Hepatocyte (in vitro differentiated cells): ENCODE measurements around the gene COBL. TPM values are rescaled to one million over a fixed set of nuclear protein-coding genes. Genes with fewer than 3 reads are reported as not detected.

Experiments
- DNase-seq: peaks from one replicate; pipeline ENCODE4 v3.0.0-alpha.2; 2016; ENCODE audit warnings: low spot score
- H2AFZ ChIP-seq: fragments of 200-600 bp; sonication (generic); 2 replicates; pipeline ENCODE4 v1.6.0; 2016; ENCODE audit warnings: antibody characterized with exemption, mild to moderate bottlenecking
- H3K27ac ChIP-seq: fragments of 200-600 bp; sonication (generic); 2 replicates; pipeline ENCODE4 v1.5.1; 2016; ENCODE audit warnings: mild to moderate bottlenecking
- H3K27me3 ChIP-seq: fragments of 200-600 bp; sonication (generic); 2 replicates; pipeline ENCODE4 v1.6.1; 2016
- H3K36me3 ChIP-seq: fragments of 200-600 bp; sonication (generic); replicated peaks from 2 replicates; pipeline ENCODE4 v1.5.1; 2016; ENCODE audit warnings: low read depth; ENCODE audit not compliant: insufficient read depth
- H3K4me1 ChIP-seq: fragments of 200-600 bp; sonication (generic); 2 replicates; pipeline ENCODE4 v1.5.1; 2016; ENCODE audit warnings: mild to moderate bottlenecking, moderate library complexity; ENCODE audit not compliant: insufficient read depth
- H3K4me2 ChIP-seq: fragments of 200-600 bp; sonication (generic); 2 replicates; pipeline ENCODE4 v1.6.0; 2016
- H3K4me3 ChIP-seq: fragments of 200-600 bp; sonication (generic); 2 replicates; pipeline ENCODE4 v1.5.1; 2016; ENCODE audit warnings: mild to moderate bottlenecking
- H3K79me2 ChIP-seq: fragments of 200-600 bp; sonication (generic); 2 replicates; pipeline ENCODE4 v1.6.0; 2017; ENCODE audit warnings: mild to moderate bottlenecking
- H3K9me2 ChIP-seq: fragments of 200-600 bp; sonication (generic); replicated peaks from 2 replicates; pipeline ENCODE4 v1.6.0; 2017; ENCODE audit warnings: mild to moderate bottlenecking; ENCODE audit not compliant: insufficient read depth
- H3K9me3 ChIP-seq: fragments of 200-600 bp; sonication (generic); 2 replicates; pipeline ENCODE4 v1.5.1; 2016; ENCODE audit warnings: low read depth, mild to moderate bottlenecking
- H4K20me1 ChIP-seq: fragments of 200-600 bp; sonication (generic); 2 replicates; pipeline ENCODE4 v1.6.0; 2016; ENCODE audit warnings: mild to moderate bottlenecking; ENCODE audit not compliant: insufficient read depth, poor library complexity, severe bottlenecking
- CTCF ChIP-seq: fragments of 200-600 bp; sonication (generic); IDR thresholded peaks from 2 replicates; pipeline ENCODE4 v1.5.1; 2016; ENCODE audit warnings: antibody characterized with exemption, mild to moderate bottlenecking; ENCODE audit not compliant: poor library complexity
- EZH2 ChIP-seq: fragments of 200-600 bp; sonication (generic); IDR thresholded peaks from 2 replicates; pipeline ENCODE4 v1.6.1; 2016; ENCODE audit warnings: antibody characterized with exemption, mild to moderate bottlenecking, borderline replicate concordance
- EZH2phosphoT487 ChIP-seq: fragments of 200-600 bp; sonication (generic); IDR thresholded peaks from one replicate; pipeline ENCODE4 v1.6.1; 2018; ENCODE audit warnings: antibody characterized with exemption, mild to moderate bottlenecking, low read depth, moderate library complexity; ENCODE audit not compliant: unreplicated experiment, severe bottlenecking
- WGBS: methylation state at CpG from one replicate; pipeline ENCODE4 v1.1.6; 2016; ENCODE audit warnings: low lambda C conversion rate; ENCODE audit errors: missing lambda C conversion rate; 5-methylcytosine and 5-hydroxymethylcytosine counted together
- polyA plus RNA-seq: library from polyadenylated mRNA; unstranded; fragments of >200 nt; fragmentation: Nextera tagmentation; extraction: Ambion mirVana; gene quantifications from 2 replicates; pipeline ENCODE4 v1.2.1, GENCODE V29; 2016
- total RNA-seq: library from RNA; depleted of rRNA; stranded (reverse); fragments of >200 nt; gene quantifications from 2 replicates; pipeline ENCODE4 v1.2.3, GENCODE V29; 2014

Gene COBL
- total and polyA plus RNA-seq, 2 experiments from 2014 or later: 7.8 to 20.5 TPM

- Histone ChIP-seq H3K4me1 (peaks cover 7% of the 10 kb centered on the region), H3K9me2 (no peaks in the 10 kb centered on the region), H3K36me3 (no peaks in the 10 kb centered on the region), H3K9me3 (no peaks in the 10 kb centered on the region), H3K27me3 (no peaks in the 10 kb centered on the region), H4K20me1 (no peaks in the 10 kb centered on the region), H3K4me2 (no peak overlapping the region), H3K4me3 (no peak overlapping the region), H3K27ac (no peak overlapping the region), H3K79me2 (no peaks in the 10 kb centered on the region), H2AFZ (no peak overlapping the region)
- DNase-seq: no peak
- TF ChIP-seq EZH2 (no peak), EZH2phosphoT487 (no peak), CTCF (no peak)
- WGBS: 94% methylated on average over 6 of the region's 6 CpGs
These were observed 293.8 kb downstream of the COBL start for GRCh38 chr7:51022821-51023220.

- Histone ChIP-seq H3K4me2 (no peak overlapping the region), H3K79me2 (no peaks in the 10 kb centered on the region), H3K4me3 (no peak overlapping the region), H3K36me3 (no peaks in the 10 kb centered on the region), H3K27me3 (no peaks in the 10 kb centered on the region), H2AFZ (no peak overlapping the region), H3K4me1 (peaks cover 7% of the 10 kb centered on the region), H4K20me1 (no peaks in the 10 kb centered on the region), H3K9me2 (no peaks in the 10 kb centered on the region), H3K27ac (no peak overlapping the region), H3K9me3 (no peaks in the 10 kb centered on the region)
- TF ChIP-seq EZH2phosphoT487: no peak
- no peak for TF ChIP-seq CTCF
- TF ChIP-seq EZH2: no peak
- no peak for DNase-seq
- WGBS: 83% methylated on average over 20 of the region's 20 CpGs
These were observed 294.6 kb downstream of the COBL start for GRCh38 chr7:51021906-51022570.

- TF ChIP-seq CTCF (no peak), EZH2 (no peak), EZH2phosphoT487 (no peak)
- H3K36me3 ChIP-seq: no peaks in the 10 kb centered on the region
- H3K4me2 ChIP-seq: no peak overlapping the region
- H3K79me2 ChIP-seq: no peaks in the 10 kb centered on the region
- no peak overlapping the region for H2AFZ ChIP-seq
- H4K20me1 ChIP-seq: no peaks in the 10 kb centered on the region
- H3K27me3 ChIP-seq: no peaks in the 10 kb centered on the region
- H3K4me1 ChIP-seq: peaks cover 7% of the 10 kb centered on the region
- H3K27ac ChIP-seq: no peak overlapping the region
- H3K9me2 ChIP-seq: no peaks in the 10 kb centered on the region
- H3K9me3 ChIP-seq: no peaks in the 10 kb centered on the region
- 98% methylated on average over 3 of the region's 3 CpGs for WGBS
- H3K4me3 ChIP-seq: no peak overlapping the region
- no peak for DNase-seq
These were observed 295.7 kb downstream of the COBL start for GRCh38 chr7:51020944-51021343.
